Esophagus muscularis mucosa (tissue), 4 donors: ENCODE results near the gene GRIK5. TPM values are rescaled to one million over a fixed set of nuclear protein-coding genes. Genes with fewer than 3 reads are reported as not detected.
A peak's percentile ranks its signal among the peaks of the same experiment; 100 is the strongest.

Experiments
- DNase-seq: peaks from one replicate; pipeline ENCODE4 v3.0.0-alpha.2; 2017; ENCODE audit errors: extremely low spot score
- H3K27ac ChIP-seq, 4 donors: fragments of 200-600 bp; sonication (generic); replicated peaks in 1 of 4; 1 replicate in 3 of 4; 2 replicates in 1 of 4; pipeline ENCODE4 v1.5.1; 2016 to 2019; ENCODE audit warnings: mild to moderate bottlenecking in 1 of 4
- H3K27me3 ChIP-seq, 4 donors: fragments of 200-600 bp; sonication (generic); one replicate each; pipeline versions ENCODE4 v1.5.1 to v1.6.0; 2016 to 2019
- H3K36me3 ChIP-seq, 4 donors: fragments of 200-600 bp; sonication (generic); one replicate each; pipeline ENCODE4 v1.5.1; 2016 to 2019
- H3K4me1 ChIP-seq, 4 donors: fragments of 200-600 bp; sonication (generic); one replicate each; pipeline ENCODE4 v1.5.1; 2016 to 2019
- H3K4me3 ChIP-seq, 4 donors: fragments of 200-600 bp; sonication (generic); 1 replicate in 2 of 4; 2 replicates in 2 of 4; pipeline ENCODE4 v1.5.1; 2016 to 2019; ENCODE audit warnings: mild to moderate bottlenecking in 4 of 4, moderate library complexity in 1 of 4
- H3K9me3 ChIP-seq, 4 donors: fragments of 200-600 bp; sonication (generic); 1 replicate in 3 of 4; 2 replicates in 1 of 4; pipeline ENCODE4 v1.5.1; 2016 to 2019
- CTCF ChIP-seq, 3 experiments: fragments of 200-600 bp in 2 of 3; fragments of 450-650 bp in 1 of 3; sonication (generic) in 2 of 3; IDR thresholded peaks; one replicate each; pipeline ENCODE4 v1.5.1; 2017 to 2019; ENCODE audit warnings: antibody characterized with exemption in 3 of 3, mild to moderate bottlenecking in 2 of 3, moderate library complexity in 1 of 3
- EP300 ChIP-seq: sonication (generic); formaldehyde crosslinking; IDR thresholded peaks from one replicate; pipeline ENCODE4 v1.6.1; 2017; ENCODE audit warnings: antibody characterized with exemption
- POLR2A ChIP-seq: fragments of 450-650 bp; IDR thresholded peaks from one replicate; pipeline ENCODE4 v1.6.1; 2017; ENCODE audit warnings: antibody characterized with exemption, moderate library complexity, mild to moderate bottlenecking, low read depth
- POLR2AphosphoS5 ChIP-seq, 2 donors: sonication (generic); formaldehyde crosslinking; IDR thresholded peaks; one replicate each; pipeline ENCODE4 v1.6.1; 2017; ENCODE audit warnings: antibody characterized with exemption in 2 of 2
- WGBS: methylation state at CpG from one replicate; pipeline ENCODE4 v1.1.5; 2018; 5-methylcytosine and 5-hydroxymethylcytosine counted together
- intact Hi-C: fragments of 100-400 bp; cut with DNase I; formaldehyde crosslinking; loops from one replicate; pipeline ENCODE4 v1.15.1; 2023
- total RNA-seq, 4 donors: library from RNA; depleted of rRNA; stranded (reverse); fragments of >200 nt; gene quantifications; one replicate each; pipeline versions ENCODE4 v1.1.0 to v1.2.1, GENCODE V29; 2016

The GRIK5 gene
- total RNA-seq, 4 donors from 2014 or later = 8.6 to 27.6 (median 13.8) TPM

- TF ChIP-seq EP300 (no peak), CTCF (IDR thresholded peaks at IDR 0.05) (no peak), POLR2AphosphoS5 (IDR thresholded peaks at IDR 0.05) (no peak), POLR2A (no peak)
- H3K4me1 ChIP-seq = peaks cover 20 to 44% (median 35%) of the 10 kb centered on the region in 4 donors
- intact Hi-C loops = no loop called here
- H3K36me3 ChIP-seq = peaks cover 0 to 1% (median 0%) of the 10 kb centered on the region in 4 donors
- 3% methylated on average over 34 of the region's 35 CpGs for WGBS
- no peak for DNase-seq
- peaks cover 0 to 99% (median 48%) of the 10 kb centered on the region in 4 donors for H3K27me3 ChIP-seq
- no peaks in the 10 kb centered on the region for H3K9me3 ChIP-seq
- H3K27ac ChIP-seq = no peak overlapping the region
- peak overlapping the region in 1 of 4 donors; percentile 10 for H3K4me3 ChIP-seq
These were observed 72.7 kb downstream of the GRIK5 start for GRCh38 chr19:41997121-41997850.

DNA sequence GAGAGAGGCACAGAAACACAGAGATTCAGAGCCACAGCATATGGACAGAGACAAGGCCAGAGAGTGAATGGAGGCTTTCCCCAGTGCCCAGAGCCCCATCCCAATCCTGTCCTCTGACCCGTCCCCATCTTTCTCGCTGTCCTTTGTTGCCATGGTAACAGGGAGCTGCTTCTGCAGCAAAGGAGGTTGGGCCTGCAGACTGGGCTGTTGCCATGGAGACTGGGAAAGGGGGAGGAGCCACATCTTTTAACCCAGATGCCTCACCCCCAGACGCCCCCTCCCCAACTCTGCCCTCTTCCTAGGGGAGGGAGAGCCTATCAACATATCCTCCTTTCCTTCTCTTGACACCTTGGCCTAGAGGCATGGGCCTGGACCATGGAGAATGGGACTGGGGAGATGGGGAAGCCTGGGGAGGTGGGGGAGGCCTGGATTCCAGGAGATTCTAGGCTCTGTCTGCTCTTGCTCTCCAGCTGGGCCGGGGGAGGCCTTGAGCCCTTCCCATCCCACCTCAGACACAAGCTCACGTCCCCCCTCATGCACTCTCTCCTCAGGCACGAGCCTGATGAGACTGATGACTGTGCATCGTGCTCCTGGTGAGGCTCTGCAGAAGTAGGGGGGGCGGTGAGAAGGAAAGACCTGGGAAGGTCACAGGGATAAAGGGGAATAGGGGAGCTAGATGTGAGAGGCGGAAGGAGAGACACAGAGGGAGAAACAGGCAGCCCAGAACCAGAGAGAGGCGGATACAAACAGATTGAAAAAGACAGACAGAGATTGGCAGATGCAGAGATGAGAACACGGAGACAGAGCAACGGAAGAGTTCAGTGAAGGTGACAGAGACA is 73.8 kb downstream of the GRIK5 start:
- DNase-seq = no peak
- Histone ChIP-seq H3K27me3 (peaks cover 0 to 100% (median 52%) of the 10 kb centered on the region in 4 donors), H3K4me1 (peaks cover 23 to 44% (median 35%) of the 10 kb centered on the region in 4 donors), H3K27ac (no peak overlapping the region), H3K36me3 (no peaks in the 10 kb centered on the region), H3K4me3 (no peak overlapping the region), H3K9me3 (no peaks in the 10 kb centered on the region)
- TF ChIP-seq CTCF (IDR thresholded peaks at IDR 0.05) = no peak
- no peak for TF ChIP-seq POLR2A
- no peak for TF ChIP-seq POLR2AphosphoS5 (IDR thresholded peaks at IDR 0.05)
- TF ChIP-seq EP300 = no peak
- intact Hi-C loops = no loop called here
- 39% methylated on average over 12 of the region's 12 CpGs for WGBS

GRCh38 chr19:41994994-41995958 is 74.7 kb downstream of the GRIK5 start:
- Histone ChIP-seq H3K9me3 (no peaks in the 10 kb centered on the region), H3K27ac (no peak overlapping the region), H3K4me3 (no peak overlapping the region), H3K36me3 (no peaks in the 10 kb centered on the region), H3K4me1 (peaks cover 23 to 44% (median 35%) of the 10 kb centered on the region in 4 donors), H3K27me3 (peaks cover 0 to 96% (median 50%) of the 10 kb centered on the region in 4 donors)
- DNase-seq = no peak
- intact Hi-C loops = no loop called here
- TF ChIP-seq EP300 = no peak
- no peak for TF ChIP-seq CTCF (IDR thresholded peaks at IDR 0.05)
- no peak for TF ChIP-seq POLR2AphosphoS5 (IDR thresholded peaks at IDR 0.05)
- TF ChIP-seq POLR2A = no peak
- 81% methylated on average over 19 of the region's 19 CpGs for WGBS

- peaks cover 23 to 44% (median 35%) of the 10 kb centered on the region in 4 donors for H3K4me1 ChIP-seq
- peaks cover 0 to 89% (median 47%) of the 10 kb centered on the region in 4 donors for H3K27me3 ChIP-seq
- no peaks in the 10 kb centered on the region for H3K36me3 ChIP-seq
- TF ChIP-seq POLR2AphosphoS5 (IDR thresholded peaks at IDR 0.05) (no peak), CTCF (IDR thresholded peaks at IDR 0.05) (no peak), POLR2A (no peak), EP300 (no peak)
- DNase-seq = no peak
- no peak overlapping the region for H3K27ac ChIP-seq
- WGBS = 31% methylated on average over 12 of the region's 13 CpGs
- intact Hi-C loops = no loop called here
- peak overlapping the region; percentile 46 to 61 (median 50) for H3K4me3 ChIP-seq
- H3K9me3 ChIP-seq = no peaks in the 10 kb centered on the region
These were observed 75.5 kb downstream of the GRIK5 start for GRCh38 chr19:41994521-41994971.
